ENCODE data around the gene IL32.

- TF ChIP-seq CTCF (IDR thresholded peaks at IDR 0.05; ENCODE audit: poor library complexity, severe bottlenecking) (no peak), EZH2 (IDR thresholded peaks at IDR 0.05; ENCODE audit: borderline replicate concordance, insufficient read depth, low read length, poor library complexity, severe bottlenecking) (no peak), MXI1 (conservative IDR thresholded peaks at IDR 0.05; ENCODE audit: poor library complexity, severe bottlenecking) (no peak), REST (IDR thresholded peaks at IDR 0.05; ENCODE audit: borderline replicate concordance) (no peak), RAD21 (conservative IDR thresholded peaks at IDR 0.05) (no peak)
Observed at GRCh38 chr16:3015865-3016521, 49.4 kb upstream of the IL32 start.
